Stimulated activated CD8-positive, alpha-beta memory T cell treated with anti-CD3 and anti-CD28 coated beads, Interleukin-15, amount 100 ng/mL, for 1 hour (primary cell): ENCODE data around the gene CCDC47.
A peak's percentile ranks its signal among the peaks of the same experiment; 100 is the strongest.

Experiments used
- DNase-seq: peaks from one replicate; pipeline ENCODE4 v3.0.0-alpha.2; 2020; ENCODE audit warnings: low read depth

Gene CCDC47

DNA sequence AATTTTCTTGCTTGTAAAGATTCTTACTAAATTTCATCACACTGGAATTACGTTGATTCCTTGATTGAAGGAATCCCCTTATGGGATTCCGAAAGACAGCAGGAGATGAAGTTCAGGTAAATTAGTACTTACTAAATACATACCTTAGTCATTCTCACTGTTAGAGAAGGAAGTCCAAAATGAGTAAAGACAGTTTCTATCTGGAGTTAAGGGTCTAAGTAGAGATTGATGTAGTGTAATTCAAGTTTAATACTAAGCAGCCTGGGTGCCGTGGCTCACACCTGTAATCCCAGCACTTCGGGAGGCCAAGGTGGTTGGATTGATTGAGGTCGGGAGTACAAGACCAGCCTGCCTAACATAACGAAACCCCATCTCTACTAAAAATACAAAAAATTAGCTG lies 10.1 kb upstream of the CCDC47 start:
- DNase-seq, result no peak

DNA sequence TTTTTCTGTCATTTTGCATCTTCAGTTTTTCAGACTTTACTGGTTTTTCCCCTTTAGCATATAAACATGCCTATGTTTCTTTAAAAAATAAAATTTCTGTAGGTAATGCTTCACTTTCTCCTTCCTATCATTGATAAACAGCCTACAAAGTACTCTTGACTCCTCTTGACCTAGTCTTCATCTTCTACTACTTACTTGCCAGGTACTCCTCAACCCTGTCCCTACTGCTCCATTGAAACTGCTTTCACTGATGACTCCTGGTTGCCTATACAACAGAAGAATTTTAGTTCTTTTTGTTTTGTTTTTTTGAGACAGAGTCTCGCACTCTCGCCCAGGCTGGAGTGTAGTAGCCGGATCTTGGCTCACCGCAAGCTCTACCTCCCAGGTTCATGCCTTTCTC lies 7.5 kb upstream of the CCDC47 start:
- DNase-seq, result no peak

DNA sequence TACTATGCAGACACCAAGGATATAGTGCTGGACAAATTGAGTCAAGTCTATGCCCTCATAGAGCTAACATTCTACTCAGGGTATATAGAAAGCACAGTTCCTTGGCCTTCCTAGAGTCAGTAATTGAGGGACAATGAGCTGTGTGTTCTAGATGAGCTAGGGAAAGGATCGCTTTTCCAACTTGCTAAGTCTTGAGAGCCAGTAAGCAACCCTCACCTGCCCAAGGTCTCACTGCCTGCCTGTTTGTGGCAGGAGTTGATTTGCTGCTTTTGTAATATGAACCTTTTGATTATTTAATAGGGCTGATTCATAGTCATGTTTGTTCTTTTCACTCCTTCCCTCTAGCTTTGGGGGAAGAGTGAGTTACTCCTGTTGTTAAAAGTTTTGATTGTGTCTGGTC lies 7.1 kb upstream of the CCDC47 start:
- DNase-seq, result no peak

DNA sequence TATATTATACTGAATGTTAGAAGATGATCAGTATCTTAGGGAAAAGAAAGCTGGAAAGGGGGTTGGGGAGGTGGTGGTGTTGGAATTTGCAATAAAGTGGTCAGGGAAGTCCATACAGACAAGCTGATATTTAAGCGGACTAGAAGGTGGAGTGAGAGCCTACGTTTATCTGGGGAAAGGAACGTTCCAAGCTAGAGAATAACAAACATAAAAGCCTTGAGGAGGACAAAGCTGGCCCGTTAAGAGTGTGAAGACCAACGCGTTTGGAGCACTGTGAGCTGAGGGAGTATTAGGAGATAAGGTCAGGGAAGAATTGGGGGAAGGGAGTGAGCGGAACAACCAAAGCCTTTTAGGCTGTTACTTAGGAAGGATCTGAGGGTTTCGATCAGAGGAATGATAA lies 2.0 kb upstream of the CCDC47 start:
- DNase-seq, result no peak

DNA sequence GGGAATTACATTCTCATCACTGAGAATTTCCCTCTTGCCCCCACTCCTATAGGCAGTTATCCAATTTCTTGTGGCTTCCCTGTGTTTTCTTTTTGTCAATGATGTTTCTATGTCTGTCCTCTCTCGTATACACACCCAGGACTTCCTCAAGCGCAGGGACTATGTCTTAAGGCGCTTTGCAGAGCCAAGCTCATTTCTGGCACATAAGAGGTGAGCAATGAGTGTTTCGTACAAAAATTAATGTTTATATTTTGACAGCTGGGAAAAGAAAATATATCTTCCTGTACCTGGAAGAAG lies 1.5 kb upstream of the CCDC47 start:
- DNase-seq, result no peak

DNA sequence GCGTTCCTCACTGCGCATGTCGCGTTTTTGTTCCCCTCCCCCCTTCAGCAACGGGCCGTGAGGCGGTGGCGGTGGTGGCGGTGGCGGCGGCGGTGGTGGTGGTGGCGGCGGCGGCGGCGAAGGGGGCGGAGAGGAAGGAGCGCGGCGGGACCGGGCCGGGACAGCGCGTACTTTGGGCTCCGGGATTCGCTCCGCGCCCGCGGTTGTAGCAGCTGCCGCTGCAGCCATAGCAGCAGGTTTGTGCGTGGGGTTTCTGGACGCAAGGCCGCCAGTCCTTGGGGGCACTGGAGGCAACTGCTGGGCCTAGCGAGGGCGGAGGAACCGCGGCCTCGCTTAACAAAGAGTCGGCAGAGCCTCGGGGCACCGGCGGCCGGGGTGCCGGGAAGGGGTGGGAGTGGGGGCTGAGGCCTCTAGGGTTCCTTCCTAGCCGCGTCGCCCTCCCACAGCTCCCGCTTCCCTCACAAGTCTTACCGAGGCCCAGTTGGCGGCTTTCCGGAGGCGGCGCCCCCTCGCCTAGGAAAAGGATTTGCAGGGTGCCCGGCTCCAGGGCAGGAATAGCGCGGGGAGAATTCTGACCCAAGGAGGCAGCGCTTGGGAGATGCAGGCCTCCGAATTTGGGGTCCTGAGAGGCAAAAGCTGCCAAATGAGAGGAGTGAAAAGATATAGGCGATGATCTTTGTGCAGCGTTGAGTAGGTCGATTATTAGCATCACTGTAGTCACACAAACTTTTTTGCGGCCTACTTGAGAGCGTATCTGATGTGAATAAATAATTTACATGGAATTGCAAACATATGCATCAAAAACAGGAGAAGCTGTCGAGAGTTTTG lies 958 bp upstream of the CCDC47 start, which contains the start of gene DDX42:
DDX42 (plus strand) TSS at position 30 of the 828 bp plus-strand sequence. CDS start 12,880 bp downstream, outside the sequence.
- DNase-seq, result no peak

DNA sequence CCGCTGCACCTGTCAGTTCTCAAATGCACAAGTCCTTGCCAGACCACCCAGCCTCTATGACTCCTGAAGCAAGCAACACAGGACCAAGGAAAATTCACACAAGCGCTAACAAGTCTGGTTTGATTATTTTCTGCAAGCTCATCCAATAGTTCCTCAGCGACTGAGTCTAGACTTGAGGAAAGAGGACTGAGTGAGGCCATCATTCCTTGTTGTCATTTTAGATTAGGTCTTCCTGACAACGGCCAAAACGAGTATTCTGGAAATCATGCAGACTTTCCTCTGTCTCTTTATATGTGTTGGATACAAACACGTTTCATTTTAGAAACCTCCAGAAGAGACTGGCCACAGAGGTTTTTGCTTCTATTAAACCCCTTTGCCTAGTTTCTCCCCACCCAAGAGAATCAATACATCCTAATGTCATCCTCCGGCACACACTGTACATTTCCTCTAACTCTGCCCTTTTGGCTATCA lies 561 bp downstream of the CCDC47 start:
- no peak for DNase-seq

DNA sequence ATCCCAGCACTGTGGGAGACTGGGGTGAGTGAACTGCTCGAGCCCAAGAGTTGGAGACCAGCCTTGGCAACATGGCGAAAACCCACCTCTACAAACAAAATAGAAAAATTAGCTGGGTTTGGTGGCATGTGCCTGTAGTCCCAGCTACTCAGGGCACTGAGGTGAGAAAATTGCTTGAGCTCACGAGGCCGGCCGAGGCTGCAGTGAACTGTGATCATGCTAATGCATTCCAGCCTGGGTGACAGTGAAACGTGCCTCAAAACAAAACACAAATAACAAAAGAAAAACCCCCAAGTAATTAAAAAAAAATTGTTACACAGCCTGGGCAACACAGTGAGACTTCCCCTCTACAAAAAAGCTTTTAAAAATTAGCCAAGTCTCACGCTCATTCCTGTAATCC lies 5.0 kb downstream of the CCDC47 start:
- no peak for DNase-seq

DNA sequence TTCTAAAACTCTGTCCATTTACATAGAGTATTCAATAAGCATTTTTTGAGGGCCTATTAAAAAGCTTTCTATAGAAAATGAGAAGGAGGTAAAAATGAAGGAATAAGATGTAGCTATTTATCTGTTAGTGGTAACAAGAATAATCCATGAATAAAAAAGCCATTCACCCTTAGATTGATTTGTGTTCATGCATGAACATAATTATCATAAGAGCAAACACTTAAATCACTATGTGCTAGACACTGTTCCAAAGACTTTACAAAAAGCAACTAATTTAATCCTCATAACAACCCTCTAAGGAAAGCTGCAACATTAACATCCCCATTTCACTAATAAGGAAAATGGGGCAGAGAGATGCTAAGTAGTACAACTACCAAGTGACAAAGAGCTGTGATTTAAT lies 6.6 kb downstream of the CCDC47 start:
- no peak for DNase-seq

DNA sequence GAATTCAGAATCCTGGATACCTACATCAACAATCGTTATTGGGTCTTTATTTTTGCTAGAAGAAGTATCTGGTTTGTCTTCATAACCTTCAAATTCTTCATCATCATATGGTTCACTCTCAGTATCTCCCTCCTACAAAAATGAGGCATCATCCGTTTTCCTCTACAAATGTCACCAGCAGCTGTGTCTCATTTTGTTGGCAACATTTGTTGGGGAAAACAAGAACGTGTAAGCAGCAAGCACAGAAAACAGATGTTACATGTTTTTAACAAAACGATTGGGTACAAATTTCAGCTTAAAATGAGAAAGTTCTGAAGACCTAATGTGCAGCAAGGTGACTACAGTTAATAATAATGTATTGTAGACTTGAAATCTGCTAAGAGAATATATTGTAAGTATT lies 8.7 kb downstream of the CCDC47 start:
- no peak for DNase-seq

DNA sequence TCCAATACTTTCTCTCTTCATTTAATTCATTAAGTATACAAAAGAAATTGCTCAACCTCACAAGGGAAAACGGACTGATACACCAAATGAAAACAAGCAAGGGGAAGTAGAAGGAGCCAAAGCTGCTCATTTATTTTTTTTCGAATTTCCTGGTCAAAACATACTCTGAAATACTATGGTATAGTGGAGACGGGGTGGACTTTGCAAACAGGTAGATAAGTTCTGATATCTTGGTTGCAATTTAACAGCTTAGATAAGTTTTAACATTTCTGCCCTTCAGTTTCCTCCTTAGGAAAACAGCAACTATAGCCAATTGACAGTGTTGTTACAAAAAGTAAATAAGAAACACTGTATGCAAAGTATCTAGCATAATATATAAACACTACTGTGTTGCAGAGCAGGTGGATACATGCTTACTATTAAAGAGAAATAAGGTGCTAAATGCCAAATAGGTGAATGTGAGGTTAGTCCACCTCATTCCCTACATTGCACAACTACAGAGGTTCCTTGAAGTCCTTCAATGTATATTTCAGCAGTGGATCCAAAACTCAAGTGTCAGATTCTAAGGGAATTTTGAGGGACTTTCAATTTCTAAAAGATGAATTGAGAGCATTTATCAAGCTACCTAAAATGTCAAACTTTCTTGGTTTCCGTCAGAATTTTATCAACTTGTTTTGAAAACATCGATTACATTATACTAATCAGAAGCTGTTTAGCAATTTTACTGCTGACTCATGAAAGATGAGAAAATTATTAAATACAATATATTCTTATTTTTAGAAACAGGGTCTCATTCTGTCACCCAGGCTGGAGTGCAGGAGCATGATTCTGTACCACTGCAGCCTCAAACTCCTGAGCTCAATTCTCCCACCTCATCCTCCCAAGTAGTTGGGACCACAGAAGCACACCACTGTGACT lies 11.0 kb downstream of the CCDC47 start:
- DNase-seq, result no peak

DNA sequence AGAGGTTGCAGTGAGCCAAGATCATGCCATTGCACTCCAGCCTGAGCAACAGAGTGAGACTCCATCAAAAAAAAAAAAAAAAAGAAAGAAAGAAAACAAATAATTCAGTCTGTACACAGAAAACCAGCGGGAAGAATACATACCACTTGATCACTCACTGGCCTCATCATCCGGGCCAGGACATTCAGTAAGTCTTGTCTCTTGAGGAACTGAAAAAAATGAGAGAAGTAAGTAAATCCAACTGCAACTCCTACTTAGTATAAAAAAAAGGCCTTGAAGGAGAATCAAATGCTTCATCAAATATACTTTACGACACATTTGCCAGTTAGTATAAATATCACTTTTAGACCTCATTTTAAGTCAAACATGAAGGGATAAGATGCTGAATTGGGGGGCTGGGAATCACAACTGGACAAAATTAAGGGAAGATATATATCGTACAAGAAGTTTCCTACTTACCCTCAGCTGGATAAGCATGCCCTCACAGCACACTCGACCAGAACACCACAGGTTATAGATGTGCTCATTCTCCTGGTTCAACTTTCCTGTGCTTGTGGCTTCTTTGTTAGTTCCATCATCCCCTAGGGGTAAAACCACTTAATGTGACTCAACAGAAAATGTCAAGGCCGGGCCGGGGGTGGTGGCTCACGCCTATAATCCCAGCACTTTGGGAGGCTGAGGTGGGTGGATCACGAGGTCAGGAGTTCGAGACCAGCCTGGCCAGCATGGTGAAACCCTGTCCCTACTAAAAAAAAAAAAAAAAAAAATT lies 12.4 kb downstream of the CCDC47 start:
- DNase-seq, result no peak

DNA sequence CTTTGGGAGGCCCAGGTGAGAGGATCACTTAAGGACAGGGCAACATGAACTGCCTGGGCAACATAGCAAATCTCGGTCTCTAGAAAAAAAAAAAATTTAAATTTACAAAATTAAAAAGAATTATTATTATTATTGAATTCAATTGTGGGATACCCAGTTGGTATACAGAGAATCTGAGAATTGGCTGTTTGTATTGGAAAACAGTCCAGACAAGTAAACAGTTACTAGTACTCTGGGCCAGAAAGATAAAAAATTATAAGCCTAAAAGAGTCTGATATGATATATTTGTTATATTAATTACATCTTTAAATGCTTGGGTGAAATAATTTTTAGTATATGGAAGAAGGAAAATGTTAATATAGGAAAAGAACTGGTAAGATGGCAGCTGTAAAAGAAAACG lies 15.0 kb downstream of the CCDC47 start:
- no peak for DNase-seq

DNA sequence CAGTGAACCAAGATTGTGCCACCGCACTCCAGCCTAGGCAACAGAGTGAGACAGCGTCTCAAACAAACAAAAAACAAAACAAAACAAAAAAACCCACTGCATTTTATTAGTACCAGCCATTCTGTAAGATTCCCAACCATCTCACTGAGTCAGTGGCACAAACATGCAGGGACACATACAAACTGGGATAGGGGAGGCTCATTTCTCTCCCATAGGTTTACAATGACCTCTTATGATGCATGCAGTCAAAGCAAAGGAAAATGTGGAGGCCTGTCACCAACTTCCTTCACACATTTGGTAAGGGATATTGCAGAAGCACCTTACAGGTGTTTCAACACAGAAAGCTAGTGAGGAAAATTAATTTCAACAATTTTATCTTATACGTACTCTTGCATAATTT lies 19.4 kb downstream of the CCDC47 start:
- DNase-seq, result no peak

DNA sequence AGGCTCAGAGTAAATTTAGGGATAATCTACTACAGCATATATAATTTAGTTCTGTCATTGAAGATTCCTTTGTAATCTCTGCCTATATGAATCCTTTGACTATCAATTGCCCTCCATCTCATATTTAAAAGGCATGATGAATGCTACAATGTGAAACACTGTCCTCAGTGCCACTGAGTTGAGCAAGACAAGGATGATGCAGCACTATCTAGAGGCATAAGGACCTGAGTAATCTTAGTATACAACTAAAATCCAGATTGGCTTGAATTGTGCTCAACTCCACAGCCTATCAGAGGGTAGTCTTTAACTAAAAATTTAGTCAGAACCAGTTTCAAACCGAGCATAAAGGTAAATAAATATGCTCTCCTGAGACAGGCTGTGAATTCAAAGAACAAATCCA lies 20.2 kb downstream of the CCDC47 start:
- DNase-seq, result no peak

DNA sequence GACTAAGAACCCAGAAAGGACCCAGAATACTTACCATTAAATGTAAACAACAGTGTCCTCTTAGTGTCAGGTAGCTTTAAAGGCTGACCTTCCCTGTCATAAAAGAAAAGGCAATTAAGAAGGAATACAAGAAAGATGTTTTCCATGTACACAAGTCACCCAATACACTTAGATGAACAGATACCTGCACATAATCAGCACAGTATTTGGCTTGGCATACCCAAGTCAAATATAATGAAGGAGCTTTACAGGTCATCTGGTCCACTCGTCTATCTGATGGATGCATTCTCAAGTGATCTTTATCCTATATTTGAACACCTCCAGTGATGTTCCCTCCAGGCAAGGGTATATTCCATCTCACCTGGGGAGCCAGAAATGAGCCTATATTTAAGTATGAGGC lies 20.7 kb downstream of the CCDC47 start:
- DNase-seq, result no peak

DNA sequence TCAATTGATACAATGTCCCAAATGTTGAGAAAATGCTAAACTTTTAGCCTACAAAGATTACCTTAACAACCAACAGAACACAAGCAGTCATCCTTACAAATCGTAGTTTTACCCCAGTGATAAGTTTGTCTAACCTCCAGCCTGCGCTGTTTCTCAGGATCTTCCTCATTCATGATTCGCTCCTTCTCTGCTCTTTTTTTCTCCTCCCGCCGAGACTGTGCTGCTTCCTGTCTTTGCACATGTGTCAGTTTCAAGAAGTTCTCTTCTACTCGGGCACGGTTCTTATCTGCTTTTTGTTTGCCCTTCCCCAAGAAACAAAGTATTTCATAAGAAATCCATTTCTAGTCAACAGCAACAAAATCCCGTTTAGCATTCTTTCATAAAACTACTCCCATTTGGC lies 21.6 kb downstream of the CCDC47 start:
- DNase-seq, result no peak

DNA sequence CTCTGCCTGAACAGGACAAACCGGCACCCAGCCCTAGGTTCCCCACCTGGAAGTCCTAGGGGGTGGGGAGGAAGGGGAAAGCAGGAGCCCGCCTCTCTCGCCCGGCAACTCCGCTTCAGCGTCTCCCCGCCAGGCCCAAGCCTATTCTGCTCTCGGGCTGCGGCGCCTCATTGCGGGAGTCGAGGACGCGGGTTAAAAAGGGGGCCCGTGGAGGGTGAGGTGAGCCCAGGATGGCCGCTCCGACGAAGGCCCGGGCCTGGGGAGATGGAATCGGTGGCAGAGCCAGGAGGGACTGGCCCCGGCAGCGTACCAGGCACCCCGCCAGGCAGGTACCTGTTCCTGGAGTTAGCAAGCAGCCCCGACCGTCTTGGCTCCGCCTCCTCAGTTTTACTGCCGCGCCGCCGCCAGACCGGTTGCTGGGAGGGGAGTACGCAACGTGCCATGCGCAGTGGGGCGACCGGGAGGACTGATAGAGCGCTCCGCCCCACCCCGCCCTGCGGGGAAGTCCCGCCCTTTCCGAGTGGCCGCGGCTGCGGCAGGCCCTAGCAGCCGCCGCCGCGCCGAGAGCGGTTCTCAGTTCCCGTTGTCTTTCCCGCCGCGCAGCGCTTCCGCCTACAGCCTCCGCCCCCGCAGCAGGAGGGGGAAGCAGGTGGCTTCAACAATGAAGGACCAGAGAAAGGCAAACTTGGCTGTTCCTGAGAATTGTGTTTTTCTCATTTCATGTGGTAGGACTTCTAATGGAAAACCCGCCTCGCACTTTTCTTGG lies 31.8 kb downstream of the CCDC47 start, which contains the start of gene STRADA:
STRADA (minus strand) TSS at position 392 of the 766 bp plus-strand sequence. CDS start 13,430 bp downstream, outside the sequence.
- DNase-seq, result peak; percentile 97

DNA sequence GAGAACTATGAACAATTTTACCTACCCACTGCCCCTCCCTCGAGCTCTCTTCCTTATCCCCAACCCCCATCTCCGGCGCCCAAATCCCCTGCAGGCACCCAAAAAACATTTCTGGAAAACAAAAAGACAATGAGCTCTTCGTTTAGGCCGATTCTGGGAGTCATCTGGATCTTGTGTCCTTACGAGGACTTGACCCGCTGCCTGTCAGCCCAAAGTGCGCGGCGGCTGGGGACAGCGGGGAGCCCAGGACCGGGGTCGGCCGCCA lies 32.3 kb downstream of the CCDC47 start:
- DNase-seq, result no peak

DNA sequence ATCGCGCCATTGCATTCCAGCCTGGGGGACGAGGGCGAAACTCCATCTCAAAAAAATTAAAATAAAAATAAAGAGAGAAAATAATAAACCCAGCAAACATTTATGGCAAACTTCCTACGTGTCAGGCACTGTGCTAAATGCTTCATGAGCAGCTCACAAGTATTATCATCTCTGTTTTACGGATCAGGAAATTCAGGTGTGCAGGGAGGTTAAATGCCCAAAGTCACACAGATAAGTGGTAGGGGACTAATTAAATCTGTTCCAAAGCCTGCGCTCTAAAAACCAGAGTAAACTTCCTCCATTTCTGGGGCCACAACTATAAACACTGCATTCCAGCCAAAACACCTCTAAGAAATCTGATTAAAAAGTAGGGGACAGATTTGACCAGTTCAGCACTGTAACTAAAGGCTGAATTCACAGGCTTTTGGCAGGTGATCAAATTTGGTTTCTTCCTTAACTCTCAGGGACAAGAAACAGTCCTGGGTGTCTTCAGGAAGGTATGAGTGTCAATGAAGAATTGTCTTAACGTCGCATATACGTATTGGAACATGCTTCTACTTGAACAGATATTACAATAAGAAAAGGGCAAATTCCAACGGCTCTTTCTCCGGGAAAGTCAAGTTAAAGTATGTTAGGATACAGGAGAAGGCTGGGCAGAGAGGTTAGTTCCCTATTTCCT lies 32.8 kb downstream of the CCDC47 start:
- DNase-seq, result no peak

DNA sequence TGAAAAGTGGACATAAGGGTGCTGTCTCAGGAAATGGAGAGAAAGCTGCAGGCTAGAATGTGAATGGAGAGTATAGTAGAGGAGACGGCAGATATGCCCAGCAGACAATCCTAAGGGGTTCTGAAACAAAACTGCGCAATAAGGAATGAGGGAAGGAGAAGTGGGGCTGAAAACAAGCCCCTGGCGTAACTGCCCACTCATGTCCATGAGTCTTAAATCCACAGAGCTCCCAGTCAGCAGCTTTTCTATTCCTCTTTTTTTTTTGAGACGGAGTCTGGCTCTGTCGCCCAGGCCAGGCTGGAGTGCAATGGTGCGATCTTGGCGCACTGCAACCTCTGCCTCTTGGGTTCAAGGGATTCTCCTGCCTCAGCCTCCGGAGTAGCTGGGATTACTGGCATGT lies 37.7 kb downstream of the CCDC47 start:
- no peak for DNase-seq
